Stomach smooth muscle (tissue), 2 donors: ENCODE results near the gene ANKRD23.

Experiments
- H3K27ac ChIP-seq: one replicate; pipeline ENCODE4 v1.7.0; 2013; ENCODE audit warnings: mild to moderate bottlenecking, low read length, inconsistent platforms
- H3K27me3 ChIP-seq, 2 donors: one replicate each; pipeline ENCODE4 v1.7.0; 2013; ENCODE audit warnings: low read length in 2 of 2; ENCODE audit not compliant: insufficient read depth in 2 of 2, control insufficient read depth in 1 of 2
- H3K36me3 ChIP-seq, 2 donors: one replicate each; pipeline ENCODE4 v1.7.0; 2013; ENCODE audit warnings: low read length in 2 of 2; ENCODE audit not compliant: control insufficient read depth in 2 of 2, insufficient read depth in 2 of 2
- H3K4me1 ChIP-seq: one replicate; pipeline ENCODE4 v1.7.0; 2013; ENCODE audit warnings: low read length; ENCODE audit not compliant: control insufficient read depth, insufficient read depth
- H3K4me3 ChIP-seq, 2 donors: one replicate each; pipeline ENCODE4 v1.7.0; 2013; ENCODE audit warnings: low read length in 2 of 2
- H3K9ac ChIP-seq, 2 donors: one replicate each; pipeline ENCODE4 v1.7.0; 2013; ENCODE audit warnings: low read length in 2 of 2, mild to moderate bottlenecking in 1 of 2
- H3K9me3 ChIP-seq, 2 donors: one replicate each; pipeline ENCODE4 v1.7.0; 2013; ENCODE audit warnings: low read length in 2 of 2; ENCODE audit not compliant: control insufficient read depth in 2 of 2
- donor health status: healthy.
- donor health status: Pancreatic carcinoma.

The ANKRD23 gene

DNA sequence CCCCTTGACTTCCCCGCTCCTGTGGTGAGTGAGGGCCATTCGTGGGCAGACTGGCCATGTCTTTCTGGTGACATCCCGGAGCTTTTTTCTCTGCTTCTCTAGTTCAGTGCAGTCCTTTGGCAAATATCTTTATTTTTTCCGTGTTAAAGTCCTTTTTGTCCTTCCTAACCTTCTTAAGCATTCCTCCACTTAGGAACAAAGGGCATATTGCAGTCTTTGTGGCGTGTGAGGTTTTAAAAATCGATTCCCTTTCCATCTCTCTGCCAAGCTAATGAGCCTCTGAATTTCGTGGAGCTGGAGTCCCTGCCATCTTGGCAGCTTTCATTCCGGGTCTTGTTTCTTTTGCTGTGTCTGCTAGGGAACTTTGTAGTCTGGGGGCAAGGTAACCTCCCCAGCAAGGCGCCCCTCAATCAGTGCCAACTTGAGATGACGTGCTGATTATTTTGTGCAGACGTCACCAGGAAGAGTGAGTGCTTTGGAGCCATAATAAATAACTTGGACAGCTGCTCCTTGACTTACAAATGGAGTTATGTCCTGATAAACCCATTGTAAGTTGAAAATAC lies 22.6 kb downstream of the ANKRD23 start:
- Histone ChIP-seq H3K9ac (no peak overlapping the region), H3K4me3 (no peak overlapping the region), H3K9me3 (no peaks in the 10 kb centered on the region), H3K27ac (no peak overlapping the region), H3K36me3 (peaks cover 3 to 9% of the 10 kb centered on the region in 2 donors), H3K4me1 (peaks cover 58% of the 10 kb centered on the region), H3K27me3 (no peaks in the 10 kb centered on the region)

- Histone ChIP-seq H3K27ac (no peak overlapping the region), H3K4me3 (peak overlapping the region in 1 of 2 donors; percentile 8), H3K9me3 (no peaks in the 10 kb centered on the region), H3K4me1 (peaks cover 58% of the 10 kb centered on the region), H3K9ac (no peak overlapping the region), H3K36me3 (peaks cover 0 to 2% of the 10 kb centered on the region in 2 donors), H3K27me3 (no peaks in the 10 kb centered on the region)
These were observed 23.8 kb downstream of the ANKRD23 start for GRCh38 chr2:96819876-96820511.

- H3K27ac ChIP-seq, result no peak overlapping the region
These were observed 24.5 kb downstream of the ANKRD23 start for GRCh38 chr2:96819128-96819875.

GRCh38 chr2:96817882-96818281 lies 25.9 kb downstream of the ANKRD23 start:
- Histone ChIP-seq H3K27ac (no peak overlapping the region), H3K9ac (peak overlapping the region; percentile 8 to 64), H3K36me3 (peaks cover 0 to 2% of the 10 kb centered on the region in 2 donors), H3K4me3 (peak overlapping the region; percentile 65 to 87), H3K4me1 (peaks cover 43% of the 10 kb centered on the region), H3K9me3 (no peaks in the 10 kb centered on the region), H3K27me3 (no peaks in the 10 kb centered on the region)

More at GRCh38 chr2:96819128-96819875, 24.5 kb downstream of the ANKRD23 start:
- Histone ChIP-seq H3K4me3 (peak overlapping the region; percentile 1 to 52), H3K9me3 (no peaks in the 10 kb centered on the region), H3K4me1 (peaks cover 54% of the 10 kb centered on the region), H3K27me3 (no peaks in the 10 kb centered on the region), H3K36me3 (peaks cover 0 to 2% of the 10 kb centered on the region in 2 donors), H3K9ac (no peak overlapping the region)

GRCh38 chr2:96816836-96817702 lies 26.8 kb downstream of the ANKRD23 start:
- Histone ChIP-seq H3K27ac (peak overlapping the region; percentile 37), H3K27me3 (no peaks in the 10 kb centered on the region), H3K4me3 (peak overlapping the region; percentile 65 to 87), H3K36me3 (peaks cover 0 to 4% of the 10 kb centered on the region in 2 donors), H3K4me1 (peaks cover 45% of the 10 kb centered on the region), H3K9me3 (no peaks in the 10 kb centered on the region), H3K9ac (peak overlapping the region; percentile 8 to 64)

DNA sequence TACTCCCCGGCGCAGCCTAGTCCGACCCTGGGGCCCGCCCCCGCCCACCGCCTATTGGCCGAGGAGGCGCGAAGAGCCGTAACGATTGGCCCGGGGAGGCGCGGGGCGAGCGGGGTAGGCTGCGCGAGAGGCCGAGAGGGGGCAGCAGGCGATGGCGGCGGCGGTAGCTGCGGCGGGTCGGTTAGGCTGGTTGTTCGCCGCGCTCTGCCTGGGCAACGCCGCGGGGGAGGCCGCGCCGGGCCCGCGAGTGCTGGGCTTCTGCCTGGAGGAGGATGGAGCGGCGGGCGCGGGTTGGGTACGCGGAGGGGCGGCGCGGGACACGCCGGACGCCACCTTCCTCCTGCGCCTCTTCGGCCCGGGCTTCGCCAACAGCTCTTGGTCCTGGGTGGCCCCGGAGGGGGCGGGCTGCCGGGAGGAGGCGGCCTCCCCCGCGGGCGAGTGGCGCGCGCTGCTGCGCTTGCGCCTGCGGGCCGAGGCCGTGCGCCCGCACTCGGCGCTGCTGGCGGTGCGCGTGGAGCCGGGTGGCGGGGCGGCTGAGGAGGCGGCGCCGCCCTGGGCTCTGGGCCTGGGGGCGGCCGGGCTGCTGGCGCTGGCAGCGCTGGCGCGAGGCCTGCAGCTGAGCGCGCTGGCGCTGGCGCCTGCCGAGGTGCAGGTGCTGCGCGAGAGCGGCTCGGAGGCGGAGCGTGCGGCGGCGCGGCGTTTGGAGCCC lies 27.5 kb downstream of the ANKRD23 start, which contains the start of gene CNNM3:
Gene CNNM3, plus strand, starts transcription at position 142 of the 709 bp plus-strand sequence. Its CDS starts 10 bp downstream, at position 152.
- no peaks in the 10 kb centered on the region for H3K27me3 ChIP-seq
- H3K9ac ChIP-seq, result peak within 1 kb of the TSS; percentile 58 to 69
- no peaks in the 10 kb centered on the region for H3K9me3 ChIP-seq
- peaks cover 0 to 5% of the 10 kb centered on the region in 2 donors for H3K36me3 ChIP-seq
- peak within 1 kb of the TSS; percentile 69 for H3K27ac ChIP-seq
- H3K4me3 ChIP-seq, result peak within 1 kb of the TSS; percentile 73 to 87
- H3K4me1 ChIP-seq, result peaks cover 48% of the 10 kb centered on the region

DNA sequence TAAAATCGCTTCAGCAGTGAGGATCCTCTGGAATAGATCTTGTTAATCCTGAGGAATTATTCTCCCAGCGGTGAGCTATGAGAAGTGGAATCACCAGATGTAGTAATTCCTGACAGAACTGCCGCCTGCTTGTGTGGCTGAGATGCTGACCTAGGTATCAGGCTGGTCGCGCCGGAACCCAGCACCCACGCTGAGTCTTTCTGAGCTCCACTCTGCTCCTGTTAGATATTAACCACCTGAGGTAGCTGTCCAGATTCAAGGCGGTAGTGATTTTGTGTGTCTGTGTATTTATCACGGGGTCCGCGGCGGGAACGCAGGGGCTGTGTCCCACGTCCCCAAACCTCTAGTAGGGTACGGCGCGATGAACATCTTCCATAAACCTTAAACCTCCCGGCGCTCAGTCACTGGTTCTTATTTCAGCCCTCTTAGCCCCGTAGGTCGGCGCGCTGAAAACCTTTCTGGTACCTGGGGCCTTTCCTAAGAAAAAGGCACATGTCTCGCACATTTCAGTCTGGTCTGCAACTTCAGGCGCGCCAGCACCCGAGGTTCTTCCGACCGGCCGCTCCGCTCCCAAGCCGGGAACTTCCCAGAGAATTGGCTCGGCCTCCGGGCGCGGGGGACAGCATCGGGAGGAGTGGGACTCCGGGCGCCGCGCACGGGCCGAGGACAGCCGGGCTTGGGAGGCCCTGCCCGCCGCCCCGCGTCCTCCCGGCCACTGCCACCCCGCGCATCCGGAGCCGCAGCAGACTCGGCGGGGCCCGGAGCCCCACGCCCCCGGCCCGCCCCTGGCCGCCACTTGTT lies 28.3 kb downstream of the ANKRD23 start:
- peaks cover 0 to 5% of the 10 kb centered on the region in 2 donors for H3K36me3 ChIP-seq
- peak overlapping the region; percentile 58 to 69 for H3K9ac ChIP-seq
- H3K9me3 ChIP-seq, result no peaks in the 10 kb centered on the region
- no peaks in the 10 kb centered on the region for H3K27me3 ChIP-seq
- peak overlapping the region; percentile 69 for H3K27ac ChIP-seq
- peak overlapping the region; percentile 73 to 87 for H3K4me3 ChIP-seq
- peaks cover 44% of the 10 kb centered on the region for H3K4me1 ChIP-seq

GRCh38 chr2:96813656-96814055 lies 30.2 kb downstream of the ANKRD23 start:
- Histone ChIP-seq H3K36me3 (peaks cover under 1 to 5% of the 10 kb centered on the region in 2 donors), H3K9ac (no peak overlapping the region), H3K27me3 (no peaks in the 10 kb centered on the region), H3K9me3 (no peaks in the 10 kb centered on the region), H3K4me3 (no peak overlapping the region), H3K27ac (no peak overlapping the region), H3K4me1 (peaks cover 25% of the 10 kb centered on the region)

DNA sequence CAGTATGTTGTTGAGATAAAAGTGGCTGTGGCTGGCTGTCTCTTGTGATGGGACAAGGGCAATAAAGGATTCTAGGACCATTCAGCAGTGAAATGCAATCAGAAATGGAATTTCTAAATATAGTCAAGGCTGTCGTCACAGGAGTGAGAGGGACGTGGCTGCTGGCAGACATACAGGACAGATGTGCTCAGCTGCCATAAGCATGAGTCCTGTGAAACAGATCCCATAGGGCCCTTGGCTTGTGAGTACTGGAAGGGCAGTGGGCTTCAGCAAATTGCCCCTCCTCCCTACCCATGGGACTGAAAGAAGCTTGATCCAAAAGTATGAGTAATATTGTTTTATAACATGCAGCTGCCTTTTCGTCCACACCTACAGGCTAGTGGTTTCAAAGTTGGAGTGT lies 31.9 kb downstream of the ANKRD23 start:
- no peak overlapping the region for H3K4me3 ChIP-seq
- peaks cover 3 to 5% of the 10 kb centered on the region in 2 donors for H3K36me3 ChIP-seq
- no peak overlapping the region for H3K27ac ChIP-seq
- H3K9ac ChIP-seq, result no peak overlapping the region
- H3K4me1 ChIP-seq, result peaks cover 8% of the 10 kb centered on the region
- H3K9me3 ChIP-seq, result no peaks in the 10 kb centered on the region
- no peaks in the 10 kb centered on the region for H3K27me3 ChIP-seq
